Osteoblast (primary cell): ENCODE results near the gene RECK. TPM values are rescaled to one million over a fixed set of nuclear protein-coding genes. Genes with fewer than 3 reads are reported as not detected.
A peak's percentile ranks its signal among the peaks of the same experiment; 100 is the strongest.

Experiments
- DNase-seq: peaks from one replicate; pipeline ENCODE4 v3.0.0; 2011; ENCODE audit warnings: low spot score, mixed read lengths; ENCODE audit not compliant: insufficient read length; ENCODE audit errors: missing footprints
- H2AFZ ChIP-seq: 2 replicates; pipeline ENCODE4 v1.6.0; 2011; ENCODE audit warnings: mild to moderate bottlenecking, low read length
- H3K27ac ChIP-seq: 2 replicates; pipeline ENCODE4 v1.5.1; 2011; ENCODE audit warnings: mild to moderate bottlenecking, low read depth, low read length, moderate library complexity
- H3K27me3 ChIP-seq: 2 replicates; pipeline ENCODE4 v1.6.0; 2012; ENCODE audit warnings: mild to moderate bottlenecking, control low read depth, inconsistent platforms, low read length, moderate library complexity; ENCODE audit not compliant: insufficient read depth
- H3K36me3 ChIP-seq: 2 replicates; pipeline ENCODE4 v1.5.1; 2011; ENCODE audit warnings: mild to moderate bottlenecking, low read length, control low read depth, moderate library complexity; ENCODE audit not compliant: insufficient read depth
- H3K4me1 ChIP-seq: 2 replicates; pipeline ENCODE4 v1.5.1; 2011; ENCODE audit warnings: mild to moderate bottlenecking, low read length, control low read depth, moderate library complexity; ENCODE audit not compliant: insufficient read depth
- H3K4me2 ChIP-seq: 2 replicates; pipeline ENCODE4 v1.6.0; 2011; ENCODE audit warnings: mild to moderate bottlenecking, low read length; ENCODE audit not compliant: insufficient read depth
- H3K4me3 ChIP-seq: fragments of 200-600 bp; sonication (generic); 3 replicates; pipeline ENCODE4 v1.5.1; 2012; ENCODE audit warnings: mild to moderate bottlenecking, low read length, inconsistent platforms; ENCODE audit not compliant: insufficient read depth
- H3K79me2 ChIP-seq: 2 replicates; pipeline ENCODE4 v1.6.0; 2012; ENCODE audit warnings: mild to moderate bottlenecking, low read length, control low read depth, inconsistent platforms; ENCODE audit not compliant: insufficient read depth
- H3K9me3 ChIP-seq: 2 replicates; pipeline ENCODE4 v1.5.1; 2011; ENCODE audit warnings: low read depth, low read length, control low read depth
- H4K20me1 ChIP-seq: 2 replicates; pipeline ENCODE4 v1.6.0; 2012; ENCODE audit warnings: mild to moderate bottlenecking, low read length, control low read depth; ENCODE audit not compliant: insufficient read depth
- CTCF ChIP-seq: IDR thresholded peaks from 2 replicates; pipeline ENCODE4 v1.5.1; 2011; ENCODE audit warnings: mild to moderate bottlenecking, low read depth, low read length, moderate library complexity; ENCODE audit errors: extremely low read depth
- total RNA-seq: library from RNA; depleted of rRNA; stranded (reverse); fragments of >200 nt; gene quantifications from 2 replicates; pipeline ENCODE4 v1.2.3, GENCODE V29; 2012

RECK gene
- total RNA-seq, 1 donor = 31.5 TPM

GRCh38 chr9:36149197-36149596 is 112.5 kb downstream of the RECK start:
- H3K4me3 ChIP-seq = peak overlapping the region; percentile 35
- peak overlapping the region; percentile 82 for H3K27ac ChIP-seq
- no peaks in the 10 kb centered on the region for H3K9me3 ChIP-seq
- H3K4me2 ChIP-seq = peak overlapping the region; percentile 68
- no peak for TF ChIP-seq CTCF
- peaks cover 5% of the 10 kb centered on the region for H3K36me3 ChIP-seq
- H3K4me1 ChIP-seq = peaks cover 54% of the 10 kb centered on the region
- no peaks in the 10 kb centered on the region for H3K27me3 ChIP-seq
- H3K79me2 ChIP-seq = peaks cover 11% of the 10 kb centered on the region
- peak; percentile 90 for DNase-seq
- H2AFZ ChIP-seq = no peak overlapping the region
- H4K20me1 ChIP-seq = peaks cover 4% of the 10 kb centered on the region

- Histone ChIP-seq H3K4me1 (peaks cover 63% of the 10 kb centered on the region), H3K79me2 (peaks cover under 1% of the 10 kb centered on the region), H3K27ac (peak overlapping the region; percentile 84), H3K4me2 (peak overlapping the region; percentile 32), H3K36me3 (peaks cover 5% of the 10 kb centered on the region), H4K20me1 (peaks cover 4% of the 10 kb centered on the region), H3K4me3 (no peak overlapping the region), H3K9me3 (no peaks in the 10 kb centered on the region), H3K27me3 (no peaks in the 10 kb centered on the region), H2AFZ (no peak overlapping the region)
- TF ChIP-seq CTCF = no peak
- no peak for DNase-seq
Observed at GRCh38 chr9:36150574-36151315, 114.0 kb downstream of the RECK start.

- Histone ChIP-seq H3K27ac (peak overlapping the region; percentile 84), H3K79me2 (no peaks in the 10 kb centered on the region), H3K9me3 (no peaks in the 10 kb centered on the region), H3K27me3 (no peaks in the 10 kb centered on the region), H3K4me1 (peaks cover 63% of the 10 kb centered on the region), H2AFZ (peak overlapping the region; percentile 60), H3K4me3 (no peak overlapping the region), H3K4me2 (peak overlapping the region; percentile 32), H3K36me3 (peaks cover 10% of the 10 kb centered on the region), H4K20me1 (peaks cover 4% of the 10 kb centered on the region)
- no peak for DNase-seq
- no peak for TF ChIP-seq CTCF
Observed at GRCh38 chr9:36151316-36152210, 114.8 kb downstream of the RECK start.
